ENCODE measurements around the gene KIF7.

DNA sequence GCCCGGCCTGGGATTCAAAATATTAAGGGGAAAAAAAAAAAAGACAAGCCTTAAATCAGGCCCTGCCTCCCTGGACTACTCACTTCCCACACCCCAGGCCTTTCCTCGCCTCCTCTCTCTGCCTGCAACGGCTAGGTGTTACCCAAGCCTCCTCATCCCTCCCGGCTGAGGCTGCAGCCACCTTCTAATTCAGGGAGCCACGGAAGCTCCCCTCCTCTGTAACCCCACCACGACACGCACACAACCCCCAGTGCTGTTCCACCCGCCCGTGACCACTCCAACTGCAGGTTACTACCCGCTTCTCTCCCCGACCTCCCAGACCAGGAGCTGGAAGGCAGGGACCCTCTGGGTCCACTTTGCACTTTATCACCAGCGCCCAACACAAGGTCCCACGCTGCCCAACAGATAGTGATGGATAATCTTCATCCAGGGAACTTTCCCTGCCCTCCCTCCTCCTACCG lies 936 bp downstream of the KIF7 start:
- TF ChIP-seq CTCF (conservative IDR thresholded peaks at IDR 0.05 in 1 of 2, IDR thresholded peaks at IDR 0.05 in 1 of 2; ENCODE audit: low read depth in 1 of 2, low read length in 2 of 2) (no peak), EZH2 (IDR thresholded peaks at IDR 0.05; ENCODE audit: low read length, missing control alignments) (no peak)

Measured in fibroblast of lung (primary cell).